ENCODE data around the gene NPBWR2. TPM values are rescaled to one million over a fixed set of nuclear protein-coding genes. Genes with fewer than 3 reads are reported as not detected.

NPBWR2 gene
- total and polyA plus RNA-seq, 7 donors, result not detected

DNA sequence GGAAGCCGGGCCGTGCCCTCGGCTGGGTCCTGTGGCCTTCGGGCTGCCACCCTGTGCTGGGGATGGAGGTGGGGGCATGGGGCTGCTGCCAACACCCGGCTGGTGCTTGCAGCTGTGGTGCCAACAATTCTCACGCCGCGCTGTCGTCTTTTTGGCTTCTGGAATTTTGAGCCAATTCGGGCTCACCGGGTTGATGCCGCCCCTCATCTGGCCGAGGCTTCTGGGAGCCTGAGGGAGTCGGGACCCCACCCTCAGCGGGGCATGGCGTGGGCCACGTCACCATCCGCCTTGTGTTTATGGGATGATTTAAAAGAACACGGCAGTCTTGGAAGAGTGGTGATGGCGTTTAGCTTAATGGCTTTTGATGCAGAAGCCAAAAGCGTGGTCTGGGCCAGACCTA lies 8.7 kb upstream of the NPBWR2 start:
- H3K4me1 ChIP-seq, result no peaks in the 10 kb centered on the region
- no peak overlapping the region for H3K4me3 ChIP-seq
- H3K27ac ChIP-seq, result no peak overlapping the region
- WGBS, 3 donors, result 38 to 46% (median 39%) methylated on average over 21 of the region's 21 CpGs
- no peaks in the 10 kb centered on the region for H3K9me3 ChIP-seq
- H3K27me3 ChIP-seq (ENCODE audit: insufficient read depth in 3 of 3, low read length in 2 of 3), result peaks cover 0 to 5% (median 3%) of the 10 kb centered on the region in 3 donors
- intact Hi-C loops (cut with DNase I), result no loop called here
- no peak for ATAC-seq
- DNase-seq, result peak in 1 of 2 donors; percentile 39
- H3K36me3 ChIP-seq (ENCODE audit: insufficient read depth in 1 of 2, low read depth in 1 of 2), result no peaks in the 10 kb centered on the region
- TF ChIP-seq, protein P1, sequence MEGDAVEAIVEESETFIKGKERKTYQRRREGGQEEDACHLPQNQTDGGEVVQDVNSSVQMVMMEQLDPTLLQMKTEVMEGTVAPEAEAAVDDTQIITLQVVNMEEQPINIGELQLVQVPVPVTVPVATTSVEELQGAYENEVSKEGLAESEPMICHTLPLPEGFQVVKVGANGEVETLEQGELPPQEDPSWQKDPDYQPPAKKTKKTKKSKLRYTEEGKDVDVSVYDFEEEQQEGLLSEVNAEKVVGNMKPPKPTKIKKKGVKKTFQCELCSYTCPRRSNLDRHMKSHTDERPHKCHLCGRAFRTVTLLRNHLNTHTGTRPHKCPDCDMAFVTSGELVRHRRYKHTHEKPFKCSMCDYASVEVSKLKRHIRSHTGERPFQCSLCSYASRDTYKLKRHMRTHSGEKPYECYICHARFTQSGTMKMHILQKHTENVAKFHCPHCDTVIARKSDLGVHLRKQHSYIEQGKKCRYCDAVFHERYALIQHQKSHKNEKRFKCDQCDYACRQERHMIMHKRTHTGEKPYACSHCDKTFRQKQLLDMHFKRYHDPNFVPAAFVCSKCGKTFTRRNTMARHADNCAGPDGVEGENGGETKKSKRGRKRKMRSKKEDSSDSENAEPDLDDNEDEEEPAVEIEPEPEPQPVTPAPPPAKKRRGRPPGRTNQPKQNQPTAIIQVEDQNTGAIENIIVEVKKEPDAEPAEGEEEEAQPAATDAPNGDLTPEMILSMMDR (IDR thresholded peaks at IDR 0.05), result no peak

- ATAC-seq (no peak), DNase-seq (peak in 1 of 2 donors; percentile 32)
- 69 to 74% (median 72%) methylated on average over 14 of the region's 14 CpGs for WGBS, 3 donors
- TF ChIP-seq, protein P1 (IDR thresholded peaks at IDR 0.05), result no peak
- Histone ChIP-seq H3K4me1 (no peaks in the 10 kb centered on the region), H3K4me3 (no peak overlapping the region), H3K27ac (no peak overlapping the region), H3K27me3 (ENCODE audit: insufficient read depth in 3 of 3, low read length in 2 of 3) (peaks cover 0 to 3% (median 0%) of the 10 kb centered on the region in 3 donors), H3K36me3 (ENCODE audit: insufficient read depth in 1 of 2, low read depth in 1 of 2) (no peaks in the 10 kb centered on the region), H3K9me3 (no peaks in the 10 kb centered on the region)
- intact Hi-C loops (cut with DNase I), result no loop called here
These were observed 8.0 kb upstream of the NPBWR2 start for GRCh38 chr20:64115171-64115911.

DNA sequence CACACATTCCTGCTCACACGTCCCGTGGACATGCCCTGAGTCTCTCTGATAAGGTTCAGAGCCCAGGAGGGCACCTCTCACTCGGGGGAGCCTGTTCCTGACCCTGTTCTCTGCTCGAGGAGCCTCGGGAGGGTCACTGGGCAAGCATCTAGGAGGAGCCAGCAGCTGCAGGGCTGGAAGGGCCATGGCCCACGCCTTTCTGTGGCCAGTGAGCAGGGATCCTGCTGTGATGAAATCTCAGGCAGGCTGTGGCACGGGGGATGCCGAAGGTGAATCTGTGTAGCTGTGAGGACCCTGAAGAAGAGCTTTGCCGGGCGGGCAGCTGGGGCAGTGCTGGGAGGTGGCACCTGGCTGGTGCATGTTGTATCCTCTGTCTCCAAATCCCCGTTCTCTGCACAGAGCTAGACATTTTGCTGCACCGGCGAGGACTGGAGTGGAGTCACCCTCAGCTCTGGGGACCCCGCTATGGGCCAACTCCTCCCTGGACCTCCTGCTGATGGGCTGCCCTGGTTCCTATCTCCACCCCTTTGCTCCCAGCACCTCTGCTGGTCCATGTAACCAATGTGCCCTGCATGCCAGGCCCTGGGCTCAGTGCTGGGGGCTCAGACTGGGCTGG lies 7.1 kb upstream of the NPBWR2 start:
- DNase-seq (peak in 1 of 2 donors; percentile 46), ATAC-seq (no peak)
- intact Hi-C loops (cut with DNase I), result no loop called here

DNA sequence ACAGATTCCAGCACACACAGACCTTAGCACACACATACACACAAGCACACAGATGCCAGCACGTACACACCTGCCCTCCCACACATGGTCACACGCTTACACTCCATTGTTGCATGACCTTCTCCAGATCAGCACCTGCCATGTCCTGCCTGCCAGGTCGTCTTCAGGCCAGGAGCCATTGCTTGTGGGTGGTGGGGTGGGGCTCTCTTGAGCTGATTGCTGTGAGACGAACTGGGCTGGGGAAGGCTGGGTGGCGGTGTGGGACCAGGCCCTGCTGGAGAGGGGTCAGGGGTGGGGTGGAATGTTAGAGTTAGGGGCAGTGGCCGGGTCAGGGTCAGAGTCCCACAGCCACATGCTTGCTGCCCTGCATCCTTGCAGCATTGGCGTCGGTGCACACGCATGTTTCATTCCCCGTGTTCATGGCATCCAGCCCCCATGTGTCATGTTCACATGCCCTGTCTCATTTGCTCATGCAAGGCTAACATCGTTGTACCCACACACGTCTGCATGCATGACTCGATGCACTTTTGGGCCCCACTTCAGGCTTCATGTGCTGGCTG lies 6.5 kb upstream of the NPBWR2 start:
- H3K27me3 ChIP-seq (ENCODE audit: insufficient read depth in 3 of 3, low read length in 2 of 3), result peaks cover 0 to 5% (median 0%) of the 10 kb centered on the region in 3 donors
- no peaks in the 10 kb centered on the region for H3K36me3 ChIP-seq (ENCODE audit: insufficient read depth in 1 of 2, low read depth in 1 of 2)
- H3K27ac ChIP-seq, result no peak overlapping the region
- TF ChIP-seq, protein P1 (IDR thresholded peaks at IDR 0.05), result no peak
- no peak overlapping the region for H3K4me3 ChIP-seq
- ATAC-seq, result no peak
- intact Hi-C loops (cut with DNase I), result no loop called here
- no peaks in the 10 kb centered on the region for H3K9me3 ChIP-seq
- H3K4me1 ChIP-seq, result no peaks in the 10 kb centered on the region
- peak in 1 of 2 donors; percentile 38 for DNase-seq
- 71 to 78% (median 76%) methylated on average over 13 of the region's 13 CpGs for WGBS, 3 donors

More for the DNA sequence above, 7.1 kb upstream of the NPBWR2 start:
- Histone ChIP-seq H3K36me3 (ENCODE audit: insufficient read depth in 1 of 2, low read depth in 1 of 2) (no peaks in the 10 kb centered on the region), H3K4me3 (no peak overlapping the region), H3K27ac (no peak overlapping the region), H3K9me3 (no peaks in the 10 kb centered on the region), H3K27me3 (ENCODE audit: insufficient read depth in 3 of 3, low read length in 2 of 3) (peaks cover 0 to 5% (median 0%) of the 10 kb centered on the region in 3 donors), H3K4me1 (no peaks in the 10 kb centered on the region)
- 74 to 80% (median 74%) methylated on average over 14 of the region's 14 CpGs for WGBS, 3 donors
- TF ChIP-seq, protein P1 (IDR thresholded peaks at IDR 0.05), result no peak

All from psoas muscle (tissue), 8 donors.